CD4-positive, alpha-beta memory T cell (primary cell): ENCODE data around the gene OSCP1. TPM values are rescaled to one million over a fixed set of nuclear protein-coding genes. Genes with fewer than 3 reads are reported as not detected.

ENCODE experiments used
- CTCF ChIA-PET: fragments of 350-600 bp; sonication (Branson Sonifier 250); formaldehyde crosslinking; loops from one replicate; lab custom pipeline; 2021; ENCODE audit warnings: inconsistent platforms; ENCODE audit not compliant: partially characterized antibody; lab: Charles Lee
- POLR2A ChIA-PET: fragments of 350-600 bp; sonication (Branson Sonifier 250); formaldehyde crosslinking; loops from one replicate; lab custom pipeline; 2021; ENCODE audit not compliant: partially characterized antibody; lab: Charles Lee
- DNase-seq, 5 donors: peaks; one replicate each; pipeline versions ENCODE4 v3.0.0 to v3.0.0-alpha.2; 2020 to 2022; ENCODE audit warnings: mixed read lengths in 1 of 5
- H3K27ac ChIP-seq: one replicate; pipeline ENCODE4 v1.7.0; 2013; ENCODE audit warnings: low read depth, low read length
- H3K27me3 ChIP-seq: 2 replicates; pipeline ENCODE4 v1.7.0; 2013; ENCODE audit warnings: mild to moderate bottlenecking, low read length, moderate library complexity; ENCODE audit not compliant: insufficient read depth
- H3K36me3 ChIP-seq: 2 replicates; pipeline ENCODE4 v1.7.0; 2013; ENCODE audit warnings: mild to moderate bottlenecking, low read length, moderate library complexity; ENCODE audit not compliant: insufficient read depth
- H3K4me1 ChIP-seq: 2 replicates; pipeline ENCODE4 v1.7.0; 2013; ENCODE audit warnings: mild to moderate bottlenecking, low read length, moderate library complexity; ENCODE audit not compliant: insufficient read depth
- H3K4me3 ChIP-seq, 2 donors: one replicate each; pipeline ENCODE4 v1.7.0; 2013; ENCODE audit warnings: low read length in 2 of 2, mild to moderate bottlenecking in 1 of 2
- H3K9me3 ChIP-seq, 2 donors: one replicate each; pipeline ENCODE4 v1.7.0; 2013; ENCODE audit warnings: low read length in 2 of 2, control low read depth in 1 of 2; ENCODE audit not compliant: control insufficient read depth in 1 of 2
- H3K27ac Mint-ChIP-seq, 7 donors: one replicate each; pipeline ENCODE4 v1.8.0; 2020 to 2021; ENCODE audit warnings: mixed read lengths in 7 of 7, mild to moderate bottlenecking in 6 of 7, inconsistent platforms in 3 of 7, moderate library complexity in 3 of 7
- H3K27me3 Mint-ChIP-seq, 2 donors: one replicate each; pipeline ENCODE4 v1.8.0; 2020 to 2021; ENCODE audit warnings: mixed read lengths in 2 of 2
- H3K36me3 Mint-ChIP-seq, 2 donors: one replicate each; pipeline ENCODE4 v1.8.0; 2020 to 2021; ENCODE audit warnings: mixed read lengths in 2 of 2, inconsistent platforms in 1 of 2, mild to moderate bottlenecking in 1 of 2
- H3K4me1 Mint-ChIP-seq, 4 donors: one replicate each; pipeline ENCODE4 v1.8.0; 2020 to 2021; ENCODE audit warnings: mixed read lengths in 4 of 4, mild to moderate bottlenecking in 1 of 4
- H3K4me3 Mint-ChIP-seq, 8 donors: one replicate each; pipeline ENCODE4 v1.8.0; 2020 to 2021; ENCODE audit warnings: mixed read lengths in 8 of 8, mild to moderate bottlenecking in 7 of 8, moderate library complexity in 6 of 8, inconsistent platforms in 3 of 8
- H3K9me3 Mint-ChIP-seq, 8 donors: one replicate each; pipeline ENCODE4 v1.8.0; 2020 to 2021; ENCODE audit warnings: mixed read lengths in 8 of 8, mild to moderate bottlenecking in 5 of 8, inconsistent platforms in 3 of 8, moderate library complexity in 1 of 8
- intact Hi-C: fragments of 100-400 bp; cut with micrococcal nuclease; formaldehyde crosslinking; loops from one replicate; pipeline ENCODE4 v1.15.1; 2023
- polyA plus RNA-seq, 2 donors: library from polyadenylated mRNA; unstranded; fragments of 300-500 nt; fragmentation: Illumina TruSeq; gene quantifications; one replicate each; pipeline ENCODE4 v1.2.3, GENCODE V29; 2021
- total RNA-seq, 2 experiments: library from RNA; stranded (reverse); gene quantifications; one replicate each; pipeline ENCODE4 v1.2.3, GENCODE V29; 2021

Gene OSCP1
- total and polyA plus RNA-seq, 4 experiments from 2014 or later, result 0.93 to 1.4 (median 1.1) TPM; not detected in 1

GRCh38 chr1:36397378-36398230 lies 52.6 kb downstream of the OSCP1 start, which contains the start of gene LSM10:
Gene LSM10, minus strand, starts transcription at chr1:36397908. Its CDS starts 3,779 bp downstream, at chr1:36394129.
- Histone ChIP-seq H3K4me3 (peak within 1 kb of the TSS; percentile 90 to 97), H3K4me1 (peaks cover 20% of the 10 kb centered on the region), H3K36me3 (peaks cover 15% of the 10 kb centered on the region), H3K27me3 (no peaks in the 10 kb centered on the region), H3K9me3 (no peaks in the 10 kb centered on the region), H3K27ac (peak within 1 kb of the TSS; percentile 90)
- peak within 1 kb of the TSS; percentile 95 to 99 (median 98) for H3K4me3 Mint-ChIP-seq
- peaks cover 0 to 2% (median 0%) of the 10 kb centered on the region in 8 donors for H3K9me3 Mint-ChIP-seq
- peaks cover 13 to 41% (median 26%) of the 10 kb centered on the region in 4 donors for H3K4me1 Mint-ChIP-seq
- H3K27me3 Mint-ChIP-seq, result no peaks in the 10 kb centered on the region
- intact Hi-C loops, result loop anchor here (1.0 kb wide), 4 partner anchors 11 to 76 kb away; no protein-coding TSS in a partner anchor
- peaks cover 6 to 15% of the 10 kb centered on the region in 2 donors for H3K36me3 Mint-ChIP-seq
- H3K27ac Mint-ChIP-seq, result peak within 1 kb of the TSS; percentile 89 to 100 (median 98)
- peak; percentile 85 to 94 (median 86) for DNase-seq
- CTCF ChIA-PET, result interaction anchor here (0.9 to 6.1 kb wide), 13 partner anchors 9 to 210 kb away, joined by 3 to 23 read pairs (median 4); partner anchors contain the start of genes SH3D21 and STK40
- POLR2A ChIA-PET, result interaction anchor here (0.7 to 3.9 kb wide), 19 partner anchors 9 to 309 kb away, joined by 3 to 107 read pairs (median 5); partner anchors contain the start of genes ADPRS, MRPS15, OSCP1 and STK40

DNA sequence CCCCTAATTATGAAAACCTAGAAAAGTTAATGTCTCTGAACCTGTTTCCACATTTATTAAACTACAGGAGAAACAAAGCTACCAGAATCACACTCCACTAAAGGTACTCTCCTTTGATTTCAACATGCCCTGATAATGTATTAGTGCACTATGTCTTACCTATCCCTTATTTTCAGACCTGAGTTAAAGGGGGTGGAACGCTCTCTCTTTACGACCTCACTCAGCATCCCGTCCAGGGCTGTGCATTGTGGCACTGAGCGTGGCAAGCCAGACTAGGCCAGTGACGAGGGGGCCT lies 53.2 kb downstream of the OSCP1 start:
- Mint-ChIP-seq H3K36me3 (peaks cover 6 to 19% of the 10 kb centered on the region in 2 donors), H3K27me3 (no peaks in the 10 kb centered on the region), H3K4me1 (peaks cover 13 to 41% (median 27%) of the 10 kb centered on the region in 4 donors), H3K27ac (peak overlapping the region; percentile 89 to 100 (median 98)), H3K9me3 (peaks cover 0 to 2% (median 0%) of the 10 kb centered on the region in 8 donors), H3K4me3 (peak overlapping the region; percentile 95 to 99 (median 98))
- Histone ChIP-seq H3K9me3 (no peaks in the 10 kb centered on the region), H3K27me3 (no peaks in the 10 kb centered on the region), H3K27ac (peak overlapping the region; percentile 90), H3K4me1 (peaks cover 20% of the 10 kb centered on the region), H3K4me3 (peak overlapping the region; percentile 90 to 97), H3K36me3 (peaks cover 19% of the 10 kb centered on the region)
- DNase-seq, result peak in 3 of 5 donors; percentile 26 to 36 (median 29)
- POLR2A ChIA-PET, result interaction anchor here (0.7 to 3.9 kb wide), 17 partner anchors 8 to 308 kb away, joined by 3 to 107 read pairs (median 6); partner anchors contain the start of genes ADPRS, MRPS15, OSCP1 and STK40
- intact Hi-C loops, result loop anchor here (1.0 kb wide), 4 partner anchors 11 to 76 kb away; no protein-coding TSS in a partner anchor
- CTCF ChIA-PET, result interaction anchor here (0.7 to 6.1 kb wide), 11 partner anchors 8 to 209 kb away, joined by 3 to 23 read pairs (median 4); partner anchors contain the start of genes SH3D21 and STK40

DNA sequence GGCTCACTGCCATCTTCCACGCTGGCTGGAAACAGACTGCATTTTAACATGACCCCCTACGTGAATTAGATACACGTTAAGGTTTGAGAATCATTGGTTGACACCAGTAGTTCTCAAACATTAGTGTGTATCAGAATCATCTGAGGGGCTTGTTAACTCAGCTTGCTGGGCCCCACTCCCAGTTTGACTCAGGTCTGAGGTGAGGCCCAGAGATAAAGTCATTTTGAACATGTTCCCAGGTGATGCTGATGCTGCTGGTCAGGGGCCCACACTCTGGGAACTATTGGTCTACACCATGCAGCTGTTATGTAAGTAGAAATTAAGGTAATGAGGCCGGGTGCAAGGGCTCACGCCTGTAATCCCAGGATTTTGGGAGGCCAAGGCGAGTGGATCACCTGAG lies 53.9 kb downstream of the OSCP1 start:
- intact Hi-C loops, result no loop called here
- peaks cover 25% of the 10 kb centered on the region for H3K36me3 ChIP-seq
- peak overlapping the region in 6 of 7 donors; percentile 74 to 100 (median 84) for H3K27ac Mint-ChIP-seq
- H3K4me3 ChIP-seq, result no peak overlapping the region
- no peaks in the 10 kb centered on the region for H3K27me3 ChIP-seq
- H3K4me3 Mint-ChIP-seq, result peak overlapping the region; percentile 71 to 99 (median 97)
- H3K9me3 Mint-ChIP-seq, result peaks cover 0 to 2% (median 0%) of the 10 kb centered on the region in 8 donors
- no peaks in the 10 kb centered on the region for H3K27me3 Mint-ChIP-seq
- peaks cover 9 to 23% of the 10 kb centered on the region in 2 donors for H3K36me3 Mint-ChIP-seq
- peaks cover 13 to 41% (median 27%) of the 10 kb centered on the region in 4 donors for H3K4me1 Mint-ChIP-seq
- peak overlapping the region; percentile 90 for H3K27ac ChIP-seq
- H3K9me3 ChIP-seq, result no peaks in the 10 kb centered on the region
- DNase-seq, result no peak
- POLR2A ChIA-PET, result interaction anchor here (0.7 to 3.9 kb wide), 7 partner anchors 11 to 172 kb away, joined by 3 to 107 read pairs (median 7); partner anchors contain the start of genes STK40 and THRAP3
- CTCF ChIA-PET, result interaction anchor here (0.6 to 6.1 kb wide), 9 partner anchors 8 to 1357 kb away, joined by 3 to 23 read pairs (median 4); partner anchors contain the start of gene STK40
- peaks cover 20% of the 10 kb centered on the region for H3K4me1 ChIP-seq

DNA sequence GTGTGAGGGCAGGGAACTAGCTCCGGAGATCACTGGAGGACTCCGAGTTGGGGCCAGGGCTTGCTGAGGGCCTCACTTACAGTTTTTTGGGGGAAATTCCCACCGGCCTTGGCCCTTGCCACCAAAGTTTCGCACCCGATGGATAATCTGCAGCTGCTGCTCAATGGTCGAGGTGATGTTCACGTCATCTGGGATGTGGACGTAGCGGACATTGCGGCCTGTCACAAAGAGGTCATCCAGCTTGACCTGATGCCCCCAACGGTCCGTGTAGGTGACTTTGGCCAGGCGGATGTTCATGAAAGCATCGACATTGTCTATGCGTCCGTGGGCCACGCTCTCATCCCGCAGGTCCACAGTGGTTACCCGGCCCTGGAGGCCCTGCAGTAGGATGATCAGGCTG lies 56.6 kb downstream of the OSCP1 start:
- POLR2A ChIA-PET, result interaction anchor here (1.4 kb wide), 1 partner anchor 57 kb away, joined by 3 read pairs; the partner anchor contains the start of gene OSCP1
- Mint-ChIP-seq H3K4me1 (peaks cover 13 to 36% (median 25%) of the 10 kb centered on the region in 4 donors), H3K27me3 (no peaks in the 10 kb centered on the region), H3K9me3 (no peaks in the 10 kb centered on the region), H3K4me3 (no peak overlapping the region), H3K36me3 (peaks cover 14 to 38% of the 10 kb centered on the region in 2 donors), H3K27ac (peak overlapping the region in 1 of 7 donors; percentile 13)
- Histone ChIP-seq H3K4me3 (no peak overlapping the region), H3K27me3 (no peaks in the 10 kb centered on the region), H3K9me3 (no peaks in the 10 kb centered on the region), H3K36me3 (peaks cover 30% of the 10 kb centered on the region), H3K4me1 (peaks cover 20% of the 10 kb centered on the region), H3K27ac (no peak overlapping the region)
- DNase-seq, result no peak
- CTCF ChIA-PET, result interaction anchor here (0.6 to 1.5 kb wide), 2 partner anchors 26 to 51 kb away, joined by 3 read pairs; no protein-coding TSS in a partner anchor
- intact Hi-C loops, result no loop called here

GRCh38 chr1:36392836-36393235 lies 57.4 kb downstream of the OSCP1 start:
- no peak overlapping the region for H3K27ac ChIP-seq
- no peaks in the 10 kb centered on the region for H3K9me3 ChIP-seq
- H3K27me3 Mint-ChIP-seq, result no peaks in the 10 kb centered on the region
- H3K27ac Mint-ChIP-seq, result peak overlapping the region in 2 of 7 donors; percentile 29 to 46
- H3K4me3 ChIP-seq, result no peak overlapping the region
- intact Hi-C loops, result no loop called here
- peaks cover 14 to 38% of the 10 kb centered on the region in 2 donors for H3K36me3 Mint-ChIP-seq
- DNase-seq, result no peak
- H3K36me3 ChIP-seq, result peaks cover 30% of the 10 kb centered on the region
- H3K4me1 ChIP-seq, result peaks cover 14% of the 10 kb centered on the region
- no peaks in the 10 kb centered on the region for H3K9me3 Mint-ChIP-seq
- POLR2A ChIA-PET, result no interaction called here
- H3K27me3 ChIP-seq, result no peaks in the 10 kb centered on the region
- peaks cover 10 to 33% (median 22%) of the 10 kb centered on the region in 4 donors for H3K4me1 Mint-ChIP-seq
- no peak overlapping the region for H3K4me3 Mint-ChIP-seq
- CTCF ChIA-PET, result no interaction called here

DNA sequence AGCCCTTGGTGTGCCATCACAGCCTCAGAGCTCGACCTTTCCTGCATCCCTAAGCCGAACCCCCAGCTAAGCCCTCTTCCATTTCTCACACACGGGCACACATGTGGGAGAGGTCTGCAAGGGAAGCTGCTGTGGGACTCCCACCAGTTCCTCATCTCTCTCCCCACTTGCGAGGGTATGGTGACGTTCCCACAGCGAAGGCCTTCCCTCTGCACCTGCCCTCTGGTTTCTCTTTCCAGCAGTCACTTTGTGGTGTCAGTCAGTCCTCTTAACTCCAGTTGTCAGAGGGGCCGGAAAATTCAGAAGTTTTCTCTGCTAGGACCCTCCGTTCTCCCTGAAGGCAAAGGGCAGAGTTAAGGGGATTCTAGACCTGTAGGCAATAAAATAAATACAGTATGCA lies 59.0 kb downstream of the OSCP1 start:
- intact Hi-C loops, result no loop called here
- POLR2A ChIA-PET, result no interaction called here
- DNase-seq, result no peak
- H3K4me1 ChIP-seq, result peaks cover 19% of the 10 kb centered on the region
- Mint-ChIP-seq H3K27me3 (no peaks in the 10 kb centered on the region), H3K36me3 (peaks cover 14 to 34% of the 10 kb centered on the region in 2 donors), H3K9me3 (no peaks in the 10 kb centered on the region), H3K27ac (peak overlapping the region in 5 of 7 donors; percentile 18 to 64 (median 27)), H3K4me3 (no peak overlapping the region), H3K4me1 (peaks cover 11 to 31% (median 20%) of the 10 kb centered on the region in 4 donors)
- H3K36me3 ChIP-seq, result peaks cover 30% of the 10 kb centered on the region
- H3K27ac ChIP-seq, result no peak overlapping the region
- no peaks in the 10 kb centered on the region for H3K9me3 ChIP-seq
- H3K4me3 ChIP-seq, result no peak overlapping the region
- CTCF ChIA-PET, result interaction anchor here (1.6 kb wide), 1 partner anchor 49 kb away, joined by 3 read pairs; no protein-coding TSS in a partner anchor
- H3K27me3 ChIP-seq, result no peaks in the 10 kb centered on the region
